ENCODE measurements around the gene ISL1. TPM values are rescaled to one million over a fixed set of nuclear protein-coding genes. Genes with fewer than 3 reads are reported as not detected.

ISL1 gene
- total RNA-seq, 1 experiment from 2014 or later: 1.3 TPM

GRCh38 chr5:51384281-51384840, 1.1 kb downstream of the ISL1 start:
- no peaks in the 10 kb centered on the region; a peak in 1 of 4 replicates for H3K4me1 ChIP-seq (ENCODE audit: control insufficient read depth in 1 of 2, insufficient read depth in 2 of 2, low read length in 2 of 2)
- DNase-seq (ENCODE audit: low read depth, low spot score) (no peak), ATAC-seq (no peak)
- ChIA-PET CTCF (no interaction called here), POLR2A (no interaction called here), RAD21 (ENCODE audit: low non-redundant PET in 1 of 2, low total read pairs in 2 of 2, uncharacterized antibody in 2 of 2, unreplicated experiment in 2 of 2) (no interaction called here)
- no peaks in the 10 kb centered on the region for H3K9me2 ChIP-seq (ENCODE audit: insufficient read depth)
- H3K27me3 ChIP-seq (ENCODE audit: insufficient read depth, low read length): no peaks in the 10 kb centered on the region
- TF ChIP-seq ZFX (IDR thresholded peaks at IDR 0.05) (no peak), CEBPB (IDR thresholded peaks at IDR 0.05; ENCODE audit: low read depth) (no peak), EGR1 (IDR thresholded peaks at IDR 0.05; ENCODE audit: low read depth) (no peak), FOSL1 (IDR thresholded peaks at IDR 0.05; ENCODE audit: low read depth) (no peak), SRF (IDR thresholded peaks at IDR 0.05; ENCODE audit: low read depth) (no peak), ATF3 (IDR thresholded peaks at IDR 0.05) (no peak), SP1 (IDR thresholded peaks at IDR 0.05; ENCODE audit: low read depth) (no peak), JUND (IDR thresholded peaks at IDR 0.05) (no peak), YY1 (IDR thresholded peaks at IDR 0.05; ENCODE audit: extremely low read depth, insufficient replicate concordance, low read depth, low read length) (no peak), CTCF (IDR thresholded peaks at IDR 0.05 in 2 of 3, conservative IDR thresholded peaks at IDR 0.05 in 1 of 3; ENCODE audit: borderline replicate concordance in 1 of 3, insufficient read depth in 1 of 3, low read depth in 2 of 3, low read length in 2 of 3) (no peak), POLR2A (IDR thresholded peaks at IDR 0.05; ENCODE audit: borderline replicate concordance, extremely low read depth, insufficient read depth, insufficient read length) (no peak), SIN3A (IDR thresholded peaks at IDR 0.05; ENCODE audit: low read depth) (no peak), RAD21 (IDR thresholded peaks at IDR 0.05; ENCODE audit: low read depth) (no peak), ELF1 (IDR thresholded peaks at IDR 0.05; ENCODE audit: borderline replicate concordance, low read depth) (no peak)
- H4K20me1 ChIP-seq (ENCODE audit: insufficient read depth): no peaks in the 10 kb centered on the region
- H3K36me3 ChIP-seq (ENCODE audit: control insufficient read depth in 1 of 2, insufficient read depth in 2 of 2, low read length in 2 of 2): no peaks in the 10 kb centered on the region
- H3K4me2 ChIP-seq (ENCODE audit: low read length): peak overlapping the region; percentile 75
- no peak overlapping the region for H2AFZ ChIP-seq (ENCODE audit: low read depth, low read length, poor library complexity, severe bottlenecking)
- H3K4me3 ChIP-seq (replicated peaks in 1 of 2; ENCODE audit: low read depth in 1 of 2, low read length in 2 of 2): peak overlapping the region; percentile 60 to 73
- no peak overlapping the region for H3K27ac ChIP-seq (ENCODE audit: low read depth, low read length)
- BruUV-seq (replicated peaks): no TSS peak
- no peak overlapping the region for H3K9ac ChIP-seq (ENCODE audit: low read length)
- H3K79me2 ChIP-seq (ENCODE audit: insufficient read depth, low read length): no peaks in the 10 kb centered on the region
- H3K9me3 ChIP-seq (ENCODE audit: control insufficient read depth in 1 of 2, insufficient read depth in 1 of 2, low read depth in 1 of 2, low read length in 2 of 2): no peaks in the 10 kb centered on the region
- intact Hi-C loops (cut with micrococcal nuclease): loop anchor here (5.0 kb wide), 2 partner anchors 578 to 1173 kb away; no protein-coding TSS in a partner anchor

All from HCT116 (cell line).